Measurements from ENCODE around the gene SENP2. TPM values are rescaled to one million over a fixed set of nuclear protein-coding genes. Genes with fewer than 3 reads are reported as not detected.

Gene SENP2
- total RNA-seq, 1 experiment from 2014 or later: 36.1 TPM

- no peak for TF ChIP-seq ZBTB33 (IDR thresholded peaks at IDR 0.05; ENCODE audit: extremely low read depth, insufficient replicate concordance, low read length)
Measured at GRCh38 chr3:185648396-185648795, 62.3 kb downstream of the SENP2 start (continued).

GRCh38 chr3:185649414-185649813, 63.3 kb downstream of the SENP2 start:
- no TSS peak for BruUV-seq (replicated peaks)
- H3K36me3 ChIP-seq (ENCODE audit: control insufficient read depth in 1 of 2, insufficient read depth in 2 of 2, low read length in 2 of 2): peaks cover 28 to 39% of the 10 kb centered on the region in 2 experiments

More at GRCh38 chr3:185649414-185649813, 63.3 kb downstream of the SENP2 start:
- Histone ChIP-seq H3K4me1 (ENCODE audit: control insufficient read depth in 1 of 2, insufficient read depth in 2 of 2, low read length in 2 of 2) (no peaks in the 10 kb centered on the region), H3K4me3 (replicated peaks in 1 of 2; ENCODE audit: low read depth in 1 of 2, low read length in 2 of 2) (no peak overlapping the region), H3K27ac (ENCODE audit: low read depth, low read length) (no peak overlapping the region), H3K27me3 (ENCODE audit: insufficient read depth, low read length) (no peaks in the 10 kb centered on the region), H3K4me2 (ENCODE audit: low read length) (no peak overlapping the region), H3K79me2 (ENCODE audit: insufficient read depth, low read length) (no peaks in the 10 kb centered on the region), H3K9me2 (ENCODE audit: insufficient read depth) (no peaks in the 10 kb centered on the region), H3K9me3 (ENCODE audit: control insufficient read depth in 1 of 2, insufficient read depth in 1 of 2, low read depth in 1 of 2, low read length in 2 of 2) (no peaks in the 10 kb centered on the region), H2AFZ (ENCODE audit: low read depth, low read length, poor library complexity, severe bottlenecking) (no peak overlapping the region), H4K20me1 (ENCODE audit: insufficient read depth) (no peaks in the 10 kb centered on the region), H3K9ac (ENCODE audit: low read length) (no peak overlapping the region)
- intact Hi-C loops (cut with micrococcal nuclease): no loop called here
- DNase-seq (ENCODE audit: low read depth, low spot score) (no peak), ATAC-seq (no peak)
- TF ChIP-seq CEBPB (IDR thresholded peaks at IDR 0.05; ENCODE audit: low read depth) (no peak), CTCF (IDR thresholded peaks at IDR 0.05 in 2 of 3, conservative IDR thresholded peaks at IDR 0.05 in 1 of 3; ENCODE audit: borderline replicate concordance in 1 of 3, insufficient read depth in 1 of 3, low read depth in 2 of 3, low read length in 2 of 3) (no peak), SRF (IDR thresholded peaks at IDR 0.05; ENCODE audit: low read depth) (no peak), TCF7L2 (IDR thresholded peaks at IDR 0.05; ENCODE audit: borderline replicate concordance, extremely low read depth, insufficient read depth, insufficient read length) (no peak), SIN3A (IDR thresholded peaks at IDR 0.05; ENCODE audit: low read depth) (no peak), JUND (IDR thresholded peaks at IDR 0.05) (no peak), FOSL1 (IDR thresholded peaks at IDR 0.05; ENCODE audit: low read depth) (no peak), EZH2phosphoT487 (IDR thresholded peaks at IDR 0.05; ENCODE audit: borderline replicate concordance) (no peak), REST (IDR thresholded peaks at IDR 0.05; ENCODE audit: low read depth) (no peak), CBX3 (IDR thresholded peaks at IDR 0.05; ENCODE audit: low read depth) (no peak), ZNF274 (IDR thresholded peaks at IDR 0.05; ENCODE audit: low read depth, low read length) (no peak), MAX (IDR thresholded peaks at IDR 0.05) (no peak), EZH2 (IDR thresholded peaks at IDR 0.05) (no peak), ATF3 (IDR thresholded peaks at IDR 0.05) (no peak), ZFX (IDR thresholded peaks at IDR 0.05) (no peak), ELF1 (IDR thresholded peaks at IDR 0.05; ENCODE audit: borderline replicate concordance, low read depth) (no peak)
- ChIA-PET CTCF (interaction anchor here (1.2 kb wide), 1 partner anchor 11 kb away, joined by 4 read pairs; no protein-coding TSS in a partner anchor), POLR2A (no interaction called here), RAD21 (ENCODE audit: low non-redundant PET in 1 of 2, low total read pairs in 2 of 2, uncharacterized antibody in 2 of 2, unreplicated experiment in 2 of 2) (no interaction called here)
